Coronary artery (tissue), 2 donors: ENCODE results near the gene NELFA.

ENCODE experiments used
- DNase-seq: peaks from one replicate; pipeline ENCODE4 v3.0.0-alpha.2; 2017; ENCODE audit warnings: low spot score
- H3K27ac ChIP-seq, 2 donors: fragments of 200-600 bp; sonication (generic); one replicate each; pipeline ENCODE4 v1.5.1; 2016 to 2019
- H3K4me3 ChIP-seq: fragments of 200-600 bp; sonication (generic); 2 replicates; pipeline ENCODE4 v1.5.1; 2016; ENCODE audit warnings: mild to moderate bottlenecking, moderate library complexity
- CTCF ChIP-seq: fragments of 200-600 bp; sonication (generic); IDR thresholded peaks from one replicate; pipeline ENCODE4 v1.5.1; 2019; ENCODE audit warnings: antibody characterized with exemption

NELFA gene

GRCh38 chr4:1991596-1992434, 17.0 kb downstream of the NELFA start:
- no peak for TF ChIP-seq CTCF
- Histone ChIP-seq H3K4me3 (no peak overlapping the region), H3K27ac (no peak overlapping the region)
- DNase-seq, result peak; percentile 64

GRCh38 chr4:1991087-1991486, 17.7 kb downstream of the NELFA start:
- H3K27ac ChIP-seq, result no peak overlapping the region
- no peak for TF ChIP-seq CTCF
- no peak overlapping the region for H3K4me3 ChIP-seq
- DNase-seq, result peak; percentile 38

- no peak for DNase-seq
- TF ChIP-seq CTCF, result no peak
- Histone ChIP-seq H3K27ac (no peak overlapping the region), H3K4me3 (no peak overlapping the region)
Observed at GRCh38 chr4:1990676-1991075, 18.1 kb downstream of the NELFA start.

GRCh38 chr4:1990348-1990645, 18.5 kb downstream of the NELFA start:
- no peak overlapping the region for H3K4me3 ChIP-seq
- peak; percentile 67 for DNase-seq
- TF ChIP-seq CTCF, result no peak
- no peak overlapping the region for H3K27ac ChIP-seq

- Histone ChIP-seq H3K27ac (no peak overlapping the region), H3K4me3 (no peak overlapping the region)
- TF ChIP-seq CTCF, result no peak
- peak; percentile 59 for DNase-seq
Observed at GRCh38 chr4:1989533-1990347, 19.0 kb downstream of the NELFA start.

- Histone ChIP-seq H3K4me3 (no peak overlapping the region), H3K27ac (no peak overlapping the region)
- TF ChIP-seq CTCF, result no peak
- DNase-seq, result peak; percentile 29
Observed at GRCh38 chr4:1988327-1988724, 20.4 kb downstream of the NELFA start.
